Measurements from ENCODE around the gene FBRSL1. TPM values are rescaled to one million over a fixed set of nuclear protein-coding genes. Genes with fewer than 3 reads are reported as not detected.

Gene FBRSL1
- total and polyA plus RNA-seq, 2 experiments from 2014 or later: 0.63 to 4.6 TPM

DNA sequence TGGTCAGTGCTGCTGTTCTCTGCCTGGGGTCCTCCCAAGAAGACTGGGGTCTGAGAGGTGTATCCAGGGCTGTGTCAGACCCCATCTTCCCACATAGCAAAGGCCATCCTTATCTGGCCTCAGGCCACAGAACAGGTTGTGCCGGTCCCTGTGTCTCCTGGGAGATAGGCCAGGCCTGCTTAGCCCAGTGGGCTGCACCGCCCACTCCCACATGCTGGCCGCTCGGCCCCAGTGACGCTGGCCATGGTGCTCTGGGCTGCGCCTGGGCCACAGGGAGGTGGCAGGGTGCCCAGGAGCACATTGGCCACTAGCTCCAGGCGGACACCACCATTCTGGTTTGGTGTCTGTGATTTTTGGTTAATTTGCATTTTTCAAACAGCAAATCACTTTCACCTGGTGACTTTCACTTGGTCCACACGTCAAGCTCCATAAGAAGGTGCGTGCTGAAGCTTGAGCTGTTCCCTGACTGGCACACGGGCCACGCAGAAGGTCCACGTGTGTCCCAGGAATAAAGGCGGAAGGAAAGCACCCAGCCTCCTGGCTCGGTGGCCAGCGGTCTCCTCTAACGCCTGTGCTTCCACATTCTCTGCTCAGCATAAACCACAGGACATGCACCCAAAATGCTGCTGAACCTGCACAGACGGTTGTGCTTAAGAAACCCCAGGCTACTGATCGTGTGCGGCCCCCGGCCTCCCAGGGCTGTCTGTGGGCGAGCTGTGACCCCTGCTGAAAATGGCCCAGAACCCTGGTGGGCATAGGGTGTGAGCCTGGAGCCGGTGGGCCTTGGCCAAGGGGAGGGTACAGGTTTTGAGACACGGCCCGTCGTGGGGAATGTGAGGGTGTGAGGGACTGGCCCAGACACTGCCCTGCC lies 4.6 kb downstream of the FBRSL1 start:
- H3K9me3 ChIP-seq (ENCODE audit: low read depth): no peaks in the 10 kb centered on the region
- in situ Hi-C loops (cut with MboI): no loop called here
- H2AFZ ChIP-seq: no peak overlapping the region
- peaks cover 89% of the 10 kb centered on the region for H3K79me2 ChIP-seq (ENCODE audit: insufficient read depth)
- no peak for TF ChIP-seq EZH2 (IDR thresholded peaks at IDR 0.05; ENCODE audit: insufficient read depth, poor library complexity, severe bottlenecking)
- TF ChIP-seq EZH2phosphoT487 (IDR thresholded peaks at IDR 0.05; ENCODE audit: insufficient read depth, low read depth): no peak
- H3K4me2 ChIP-seq (ENCODE audit: unreplicated experiment): no peak overlapping the region
- H4K20me1 ChIP-seq (ENCODE audit: insufficient read depth): 0 out of 2 replicates have a peak, but pooled peaks cover 4% of the 10 kb centered on the region
- H3K9me2 ChIP-seq (ENCODE audit: insufficient read depth): no peaks in the 10 kb centered on the region
- H3K9ac ChIP-seq: no peak overlapping the region
- DNase-seq: no peak
- no peak overlapping the region for H3K27ac ChIP-seq
- no peaks in the 10 kb centered on the region for H3F3A ChIP-seq (ENCODE audit: insufficient read depth)
- H3K4me1 ChIP-seq (ENCODE audit: insufficient read depth): peaks cover 4% of the 10 kb centered on the region; the same call in 1 of the 2 replicates
- H3K4me3 ChIP-seq: no peak overlapping the region
- no peaks in the 10 kb centered on the region for H3K36me3 ChIP-seq (ENCODE audit: low read depth)
- no peaks in the 10 kb centered on the region for H3K27me3 ChIP-seq (replicated peaks; ENCODE audit: insufficient read depth)
- WGBS, 2 experiments (ENCODE audit: low coverage in 1 of 2, low lambda C conversion rate in 2 of 2, missing lambda C conversion rate in 2 of 2): 83 to 86% methylated on average over 24 to 25 of the region's 25 CpGs

DNA sequence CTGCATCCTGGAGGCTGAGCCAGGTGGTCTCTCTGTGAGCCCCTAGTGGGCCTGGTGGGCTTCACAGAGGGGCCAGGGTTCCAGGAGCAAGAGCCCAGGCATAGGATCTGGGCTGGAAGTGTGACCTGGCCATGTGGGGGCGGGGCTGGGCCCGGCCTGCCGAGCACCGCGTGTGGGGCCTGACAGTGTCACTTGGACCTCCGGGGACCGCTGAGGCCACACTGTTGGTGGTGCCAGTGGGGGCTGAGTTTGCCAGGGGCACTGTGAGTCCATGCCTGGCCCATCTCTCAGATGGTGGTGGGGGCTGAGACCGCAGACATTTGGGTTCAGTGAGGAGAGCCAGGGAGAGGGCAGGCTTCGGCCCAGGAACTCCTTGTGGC lies 5.2 kb downstream of the FBRSL1 start:
- Histone ChIP-seq H3K4me3 (no peak overlapping the region), H3K27ac (no peak overlapping the region), H3K79me2 (ENCODE audit: insufficient read depth) (peaks cover 95% of the 10 kb centered on the region), H4K20me1 (ENCODE audit: insufficient read depth) (0 out of 2 replicates have a peak, but pooled peaks cover 4% of the 10 kb centered on the region), H3K4me1 (ENCODE audit: insufficient read depth) (peaks cover 4% of the 10 kb centered on the region; the same call in 1 of the 2 replicates), H3K27me3 (replicated peaks; ENCODE audit: insufficient read depth) (no peaks in the 10 kb centered on the region), H3K36me3 (ENCODE audit: low read depth) (no peaks in the 10 kb centered on the region), H2AFZ (no peak overlapping the region), H3K9me2 (ENCODE audit: insufficient read depth) (no peaks in the 10 kb centered on the region), H3K4me2 (ENCODE audit: unreplicated experiment) (no peak overlapping the region), H3F3A (ENCODE audit: insufficient read depth) (no peaks in the 10 kb centered on the region), H3K9ac (no peak overlapping the region), H3K9me3 (ENCODE audit: low read depth) (no peaks in the 10 kb centered on the region)
- DNase-seq: no peak
- TF ChIP-seq EZH2phosphoT487 (IDR thresholded peaks at IDR 0.05; ENCODE audit: insufficient read depth, low read depth) (no peak), EZH2 (IDR thresholded peaks at IDR 0.05; ENCODE audit: insufficient read depth, poor library complexity, severe bottlenecking) (no peak)
- in situ Hi-C loops (cut with MboI): no loop called here
- 84% methylated on average over 8 to 9 of the region's 9 CpGs for WGBS, 2 experiments (ENCODE audit: low coverage in 1 of 2, low lambda C conversion rate in 2 of 2, missing lambda C conversion rate in 2 of 2)

DNA sequence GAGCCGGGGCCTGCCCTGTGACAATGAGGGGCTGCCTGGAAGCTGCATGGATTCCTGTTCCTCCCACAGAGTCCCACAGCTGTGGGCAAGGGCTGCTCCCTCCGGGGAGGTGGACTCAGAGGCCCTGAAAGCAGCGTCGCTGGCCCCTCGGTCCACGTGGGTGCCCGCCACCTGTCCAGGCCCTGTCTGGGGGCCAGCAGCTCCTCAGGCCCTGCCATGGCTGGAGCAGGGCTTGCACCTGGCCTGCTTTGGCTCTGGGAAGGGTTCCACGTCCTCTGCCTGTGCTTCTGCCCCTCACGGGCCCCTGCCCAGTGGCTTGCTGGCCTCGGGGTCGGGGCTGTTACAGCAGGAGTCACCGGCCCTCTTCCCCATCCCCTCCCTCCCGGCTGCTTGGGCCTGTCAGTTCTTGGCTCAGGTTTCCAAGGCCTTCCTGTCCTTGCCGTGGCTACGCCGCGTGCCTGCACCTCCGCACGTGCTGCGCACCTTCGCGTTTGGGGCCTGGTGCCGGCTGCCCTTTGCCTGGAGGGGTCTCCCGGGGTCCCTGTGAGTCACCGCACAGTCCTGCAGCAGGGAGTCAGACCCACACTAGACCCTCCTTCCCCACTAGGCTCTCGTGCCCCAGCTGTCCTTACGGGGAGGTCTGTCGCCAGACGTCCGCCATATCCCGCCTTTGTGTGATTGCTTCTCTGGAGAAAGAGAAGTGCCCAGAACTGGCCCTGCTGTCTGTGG lies 5.8 kb downstream of the FBRSL1 start:
- Histone ChIP-seq H3K27ac (no peak overlapping the region), H3K9me2 (ENCODE audit: insufficient read depth) (no peaks in the 10 kb centered on the region), H3K9ac (no peak overlapping the region), H3K79me2 (ENCODE audit: insufficient read depth) (peaks cover 100% of the 10 kb centered on the region), H3K9me3 (ENCODE audit: low read depth) (no peaks in the 10 kb centered on the region), H3K4me2 (ENCODE audit: unreplicated experiment) (no peak overlapping the region), H3K27me3 (replicated peaks; ENCODE audit: insufficient read depth) (no peaks in the 10 kb centered on the region), H2AFZ (no peak overlapping the region), H4K20me1 (ENCODE audit: insufficient read depth) (0 out of 2 replicates have a peak, but pooled peaks cover 4% of the 10 kb centered on the region), H3K4me1 (ENCODE audit: insufficient read depth) (peaks cover 4% of the 10 kb centered on the region; the same call in 1 of the 2 replicates), H3K36me3 (ENCODE audit: low read depth) (no peaks in the 10 kb centered on the region), H3F3A (ENCODE audit: insufficient read depth) (no peaks in the 10 kb centered on the region), H3K4me3 (no peak overlapping the region)
- no peak for DNase-seq
- TF ChIP-seq EZH2phosphoT487 (IDR thresholded peaks at IDR 0.05; ENCODE audit: insufficient read depth, low read depth) (no peak), EZH2 (IDR thresholded peaks at IDR 0.05; ENCODE audit: insufficient read depth, poor library complexity, severe bottlenecking) (no peak)
- 87% methylated on average over 29 to 31 of the region's 31 CpGs for whole genome bisulfite sequencing, 2 experiments (ENCODE audit: low coverage in 1 of 2, low lambda C conversion rate in 2 of 2, missing lambda C conversion rate in 2 of 2)
- in situ Hi-C loops (cut with MboI): no loop called here

- Histone ChIP-seq H4K20me1 (ENCODE audit: insufficient read depth) (no peaks in the 10 kb centered on the region), H3K9me3 (ENCODE audit: low read depth) (no peaks in the 10 kb centered on the region), H3K79me2 (ENCODE audit: insufficient read depth) (peaks cover 100% of the 10 kb centered on the region), H3K27me3 (replicated peaks; ENCODE audit: insufficient read depth) (no peaks in the 10 kb centered on the region), H3K36me3 (ENCODE audit: low read depth) (no peaks in the 10 kb centered on the region), H3K4me3 (no peak overlapping the region), H3F3A (ENCODE audit: insufficient read depth) (no peaks in the 10 kb centered on the region), H3K9ac (no peak overlapping the region), H2AFZ (no peak overlapping the region), H3K4me1 (ENCODE audit: insufficient read depth) (peaks cover 4% of the 10 kb centered on the region; the same call in 1 of the 2 replicates), H3K9me2 (ENCODE audit: insufficient read depth) (no peaks in the 10 kb centered on the region), H3K4me2 (ENCODE audit: unreplicated experiment) (no peak overlapping the region), H3K27ac (no peak overlapping the region)
- in situ Hi-C loops (cut with MboI): no loop called here
- 91 to 94% methylated on average over 10 of the region's 10 CpGs for WGBS, 2 experiments (ENCODE audit: low coverage in 1 of 2, low lambda C conversion rate in 2 of 2, missing lambda C conversion rate in 2 of 2)
- TF ChIP-seq EZH2phosphoT487 (IDR thresholded peaks at IDR 0.05; ENCODE audit: insufficient read depth, low read depth): no peak
- no peak for TF ChIP-seq EZH2 (IDR thresholded peaks at IDR 0.05; ENCODE audit: insufficient read depth, poor library complexity, severe bottlenecking)
- no peak for DNase-seq
Measured at GRCh38 chr12:132496358-132496669, 6.4 kb downstream of the FBRSL1 start.

All from GM23248 (cell line).